ENCODE data around the gene NCK2.

- TF ChIP-seq, protein P1, sequence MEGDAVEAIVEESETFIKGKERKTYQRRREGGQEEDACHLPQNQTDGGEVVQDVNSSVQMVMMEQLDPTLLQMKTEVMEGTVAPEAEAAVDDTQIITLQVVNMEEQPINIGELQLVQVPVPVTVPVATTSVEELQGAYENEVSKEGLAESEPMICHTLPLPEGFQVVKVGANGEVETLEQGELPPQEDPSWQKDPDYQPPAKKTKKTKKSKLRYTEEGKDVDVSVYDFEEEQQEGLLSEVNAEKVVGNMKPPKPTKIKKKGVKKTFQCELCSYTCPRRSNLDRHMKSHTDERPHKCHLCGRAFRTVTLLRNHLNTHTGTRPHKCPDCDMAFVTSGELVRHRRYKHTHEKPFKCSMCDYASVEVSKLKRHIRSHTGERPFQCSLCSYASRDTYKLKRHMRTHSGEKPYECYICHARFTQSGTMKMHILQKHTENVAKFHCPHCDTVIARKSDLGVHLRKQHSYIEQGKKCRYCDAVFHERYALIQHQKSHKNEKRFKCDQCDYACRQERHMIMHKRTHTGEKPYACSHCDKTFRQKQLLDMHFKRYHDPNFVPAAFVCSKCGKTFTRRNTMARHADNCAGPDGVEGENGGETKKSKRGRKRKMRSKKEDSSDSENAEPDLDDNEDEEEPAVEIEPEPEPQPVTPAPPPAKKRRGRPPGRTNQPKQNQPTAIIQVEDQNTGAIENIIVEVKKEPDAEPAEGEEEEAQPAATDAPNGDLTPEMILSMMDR (IDR thresholded peaks at IDR 0.05) = no peak
- no peak for TF ChIP-seq POLR2A (IDR thresholded peaks at IDR 0.05)
Observed at GRCh38 chr2:105739944-105740530, 4.7 kb upstream of the NCK2 start.

Data from esophagus squamous epithelium (tissue), 4 donors.